HCT116 (cell line): ENCODE measurements around the gene EIF5AL1. TPM values are rescaled to one million over a fixed set of nuclear protein-coding genes. Genes with fewer than 3 reads are reported as not detected.
"Not testable (repeated sequence)": the region's sequence is repeated elsewhere in the genome, so short reads cannot be mapped to it uniquely, and the experiment has no call there.

Source experiments
- ATAC-seq: fragments of 200-7000 bp; cut with Tn5 transposase; 2 replicates; pipeline ENCODE4 v1.9.1; 2020; ENCODE audit warnings: mild to moderate bottlenecking, moderate library complexity
- BruUV-seq: library from RNA; stranded (reverse); fragments of 400-500 nt; replicated peaks from 2 replicates; lab custom pipeline; 2021; lab: Mats Ljungman, UMichigan
- CTCF ChIA-PET: fragments of 300-600 bp; sonication (Branson Sonifier 250); formaldehyde crosslinking; loops from one replicate; lab custom pipeline; 2021; ENCODE audit warnings: antibody characterized with exemption; lab: Charles Lee
- POLR2A ChIA-PET: fragments of 300-600, 350-600 bp; sonication (Branson Sonifier 250); formaldehyde crosslinking; loops from one replicate; lab custom pipeline; 2021; ENCODE audit warnings: antibody characterized with exemption; lab: Charles Lee
- RAD21 ChIA-PET, 2 experiments: fragments of 300-600 bp; sonication (Branson Sonifier 250); formaldehyde crosslinking; loops; one replicate each; lab custom pipeline; 2023; ENCODE audit warnings: low total read pairs in 2 of 2; ENCODE audit not compliant: uncharacterized antibody in 2 of 2, unreplicated experiment in 2 of 2, low non-redundant PET in 1 of 2; lab: Charles Lee
- DNase-seq: peaks from one replicate; pipeline ENCODE4 v3.0.0-alpha.2; 2010; ENCODE audit warnings: low read depth, low spot score
- H2AFZ ChIP-seq: fragments of 200-600 bp; shearing (Covaris generic), sonication (generic); 2 replicates; pipeline ENCODE4 v1.6.1; 2017; ENCODE audit warnings: low read depth, mixed run types, mixed read lengths, antibody characterized with exemption, low read length; ENCODE audit not compliant: poor library complexity, severe bottlenecking
- H3K27ac ChIP-seq: 2 replicates; pipeline ENCODE4 v1.5.1; 2012; ENCODE audit warnings: low read depth, low read length
- H3K27me3 ChIP-seq: fragments of 200-600 bp; sonication (generic); 2 replicates; pipeline ENCODE4 v1.6.1; 2016; ENCODE audit warnings: mixed run types, low read length, mixed read lengths; ENCODE audit not compliant: insufficient read depth
- H3K36me3 ChIP-seq, 2 experiments: fragments of 200-500 bp in 1 of 2; fragments of 200-600 bp in 1 of 2; sonication (Bioruptor generic) in 1 of 2; sonication (generic) in 1 of 2; 2 replicates each; pipeline versions ENCODE4 v1.5.1 to v1.6.1; 2014 to 2016; ENCODE audit warnings: low read length in 2 of 2, inconsistent platforms in 1 of 2, mixed read lengths in 1 of 2, mixed run types in 1 of 2; ENCODE audit not compliant: insufficient read depth in 2 of 2, control insufficient read depth in 1 of 2
- H3K4me1 ChIP-seq, 2 experiments: fragments of 200-600 bp in 1 of 2; sonication (generic) in 1 of 2; 2 replicates each; pipeline versions ENCODE4 v1.5.1 to v1.6.1; 2012 to 2017; ENCODE audit warnings: low read length in 2 of 2, inconsistent platforms in 1 of 2, mild to moderate bottlenecking in 1 of 2, mixed read lengths in 1 of 2, mixed run types in 1 of 2, moderate library complexity in 1 of 2; ENCODE audit not compliant: insufficient read depth in 2 of 2, control insufficient read depth in 1 of 2
- H3K4me2 ChIP-seq: fragments of 200-600 bp; sonication (generic); 2 replicates; pipeline ENCODE4 v1.6.1; 2017; ENCODE audit warnings: mixed run types, low read length, mixed read lengths
- H3K4me3 ChIP-seq, 2 experiments: fragments of 200-600 bp in 1 of 2; sonication (generic) in 1 of 2; replicated peaks in 1 of 2; 2 replicates each; pipeline ENCODE4 v1.5.1; 2011 to 2016; ENCODE audit warnings: low read length in 2 of 2, control low read depth in 1 of 2, low read depth in 1 of 2, mild to moderate bottlenecking in 1 of 2, mixed read lengths in 1 of 2, mixed run types in 1 of 2
- H3K79me2 ChIP-seq: fragments of 200-600 bp; sonication (generic); 2 replicates; pipeline ENCODE4 v1.6.1; 2017; ENCODE audit warnings: mild to moderate bottlenecking, mixed run types, low read length, moderate library complexity, mixed read lengths; ENCODE audit not compliant: insufficient read depth
- H3K9ac ChIP-seq: fragments of 200-600 bp; sonication (generic); 2 replicates; pipeline ENCODE4 v1.6.1; 2016; ENCODE audit warnings: low read length, mixed read lengths
- H3K9me2 ChIP-seq: fragments of 200-600 bp; sonication (generic), shearing (Covaris generic); 2 replicates; pipeline ENCODE4 v1.6.1; 2017; ENCODE audit warnings: mixed run types, mild to moderate bottlenecking, moderate library complexity; ENCODE audit not compliant: insufficient read depth
- H3K9me3 ChIP-seq, 2 experiments: fragments of 200-500 bp in 1 of 2; fragments of 200-600 bp in 1 of 2; sonication (Bioruptor generic) in 1 of 2; sonication (generic) in 1 of 2; 2 replicates each; pipeline ENCODE4 v1.6.1; 2014 to 2017; ENCODE audit warnings: low read length in 2 of 2, mixed read lengths in 2 of 2, inconsistent platforms in 1 of 2, low read depth in 1 of 2, mild to moderate bottlenecking in 1 of 2, mixed run types in 1 of 2, moderate library complexity in 1 of 2; ENCODE audit not compliant: control insufficient read depth in 1 of 2, insufficient read depth in 1 of 2
- H4K20me1 ChIP-seq: fragments of 200-600 bp; sonication (generic), shearing (Covaris generic); 2 replicates; pipeline ENCODE4 v1.6.1; 2017; ENCODE audit warnings: mixed run types, mild to moderate bottlenecking, moderate library complexity; ENCODE audit not compliant: insufficient read depth
- intact Hi-C: fragments of 100-400 bp; cut with micrococcal nuclease; formaldehyde crosslinking; loops from 2 replicates; pipeline ENCODE4 v1.10.0; 2022
- total RNA-seq: library from RNA; stranded (reverse); gene quantifications from one replicate; pipeline ENCODE4 v1.2.1, GENCODE V29; 2021; ENCODE audit not compliant: unreplicated experiment

EIF5AL1 gene
- total RNA-seq, 1 experiment from 2014 or later: 5.6 TPM

GRCh38 chr10:79544408-79544807 is 32.1 kb downstream of the EIF5AL1 start:
- H3K4me3 ChIP-seq: not testable (repeated sequence)

GRCh38 chr10:79544926-79545659 is 32.8 kb downstream of the EIF5AL1 start:
- H4K20me1 ChIP-seq, H3K79me2 ChIP-seq, RAD21 ChIA-PET, H3K4me2 ChIP-seq, H2AFZ ChIP-seq, DNase-seq, H3K4me1 ChIP-seq, H3K27ac ChIP-seq, H3K36me3 ChIP-seq, H3K9me2 ChIP-seq, H3K9ac ChIP-seq, ATAC-seq, H3K4me3 ChIP-seq, CTCF ChIA-PET, intact Hi-C loops, H3K9me3 ChIP-seq, POLR2A ChIA-PET, H3K27me3 ChIP-seq, BruUV-seq: not testable (repeated sequence)

More at GRCh38 chr10:79544408-79544807, 32.1 kb downstream of the EIF5AL1 start:
- intact Hi-C loops, H3K9me2 ChIP-seq, DNase-seq, H3K27me3 ChIP-seq, CTCF ChIA-PET, H2AFZ ChIP-seq, H3K79me2 ChIP-seq, BruUV-seq, H3K27ac ChIP-seq, H4K20me1 ChIP-seq, H3K4me2 ChIP-seq, H3K9ac ChIP-seq, H3K36me3 ChIP-seq, POLR2A ChIA-PET, ATAC-seq, H3K9me3 ChIP-seq, H3K4me1 ChIP-seq, RAD21 ChIA-PET: not testable (repeated sequence)

GRCh38 chr10:79547128-79547527 is 34.8 kb downstream of the EIF5AL1 start:
- H3K36me3 ChIP-seq, H3K27ac ChIP-seq, H2AFZ ChIP-seq, H4K20me1 ChIP-seq, BruUV-seq, POLR2A ChIA-PET, H3K27me3 ChIP-seq, intact Hi-C loops, ATAC-seq, H3K79me2 ChIP-seq, DNase-seq, H3K4me2 ChIP-seq, H3K4me3 ChIP-seq, H3K4me1 ChIP-seq, H3K9ac ChIP-seq, CTCF ChIA-PET, H3K9me3 ChIP-seq, RAD21 ChIA-PET, H3K9me2 ChIP-seq: not testable (repeated sequence)
